Hepatocyte (in vitro differentiated cells): ENCODE results near the gene C8A. TPM values are rescaled to one million over a fixed set of nuclear protein-coding genes. Genes with fewer than 3 reads are reported as not detected.
A peak's percentile ranks its signal among the peaks of the same experiment; 100 is the strongest.

Source experiments
- DNase-seq: peaks from one replicate; pipeline ENCODE4 v3.0.0-alpha.2; 2016; ENCODE audit warnings: low spot score
- H2AFZ ChIP-seq: fragments of 200-600 bp; sonication (generic); 2 replicates; pipeline ENCODE4 v1.6.0; 2016; ENCODE audit warnings: antibody characterized with exemption, mild to moderate bottlenecking
- H3K27ac ChIP-seq: fragments of 200-600 bp; sonication (generic); 2 replicates; pipeline ENCODE4 v1.5.1; 2016; ENCODE audit warnings: mild to moderate bottlenecking
- H3K27me3 ChIP-seq: fragments of 200-600 bp; sonication (generic); 2 replicates; pipeline ENCODE4 v1.6.1; 2016
- H3K36me3 ChIP-seq: fragments of 200-600 bp; sonication (generic); replicated peaks from 2 replicates; pipeline ENCODE4 v1.5.1; 2016; ENCODE audit warnings: low read depth; ENCODE audit not compliant: insufficient read depth
- H3K4me1 ChIP-seq: fragments of 200-600 bp; sonication (generic); 2 replicates; pipeline ENCODE4 v1.5.1; 2016; ENCODE audit warnings: mild to moderate bottlenecking, moderate library complexity; ENCODE audit not compliant: insufficient read depth
- H3K4me2 ChIP-seq: fragments of 200-600 bp; sonication (generic); 2 replicates; pipeline ENCODE4 v1.6.0; 2016
- H3K4me3 ChIP-seq: fragments of 200-600 bp; sonication (generic); 2 replicates; pipeline ENCODE4 v1.5.1; 2016; ENCODE audit warnings: mild to moderate bottlenecking
- H3K79me2 ChIP-seq: fragments of 200-600 bp; sonication (generic); 2 replicates; pipeline ENCODE4 v1.6.0; 2017; ENCODE audit warnings: mild to moderate bottlenecking
- H3K9me2 ChIP-seq: fragments of 200-600 bp; sonication (generic); replicated peaks from 2 replicates; pipeline ENCODE4 v1.6.0; 2017; ENCODE audit warnings: mild to moderate bottlenecking; ENCODE audit not compliant: insufficient read depth
- H3K9me3 ChIP-seq: fragments of 200-600 bp; sonication (generic); 2 replicates; pipeline ENCODE4 v1.5.1; 2016; ENCODE audit warnings: low read depth, mild to moderate bottlenecking
- H4K20me1 ChIP-seq: fragments of 200-600 bp; sonication (generic); 2 replicates; pipeline ENCODE4 v1.6.0; 2016; ENCODE audit warnings: mild to moderate bottlenecking; ENCODE audit not compliant: insufficient read depth, poor library complexity, severe bottlenecking
- EZH2 ChIP-seq: fragments of 200-600 bp; sonication (generic); IDR thresholded peaks from 2 replicates; pipeline ENCODE4 v1.6.1; 2016; ENCODE audit warnings: antibody characterized with exemption, mild to moderate bottlenecking, borderline replicate concordance
- EZH2phosphoT487 ChIP-seq: fragments of 200-600 bp; sonication (generic); IDR thresholded peaks from one replicate; pipeline ENCODE4 v1.6.1; 2018; ENCODE audit warnings: antibody characterized with exemption, mild to moderate bottlenecking, low read depth, moderate library complexity; ENCODE audit not compliant: unreplicated experiment, severe bottlenecking
- WGBS: methylation state at CpG from one replicate; pipeline ENCODE4 v1.1.6; 2016; ENCODE audit warnings: low lambda C conversion rate; ENCODE audit errors: missing lambda C conversion rate; 5-methylcytosine and 5-hydroxymethylcytosine counted together
- polyA plus RNA-seq: library from polyadenylated mRNA; unstranded; fragments of >200 nt; fragmentation: Nextera tagmentation; extraction: Ambion mirVana; gene quantifications from 2 replicates; pipeline ENCODE4 v1.2.1, GENCODE V29; 2016
- total RNA-seq: library from RNA; depleted of rRNA; stranded (reverse); fragments of >200 nt; gene quantifications from 2 replicates; pipeline ENCODE4 v1.2.3, GENCODE V29; 2014
- TF ChIP-seq, protein P1 (sequence below): fragments of 200-600 bp; sonication (generic); IDR thresholded peaks from 2 replicates; pipeline ENCODE4 v1.5.1; 2016; ENCODE audit warnings: antibody characterized with exemption, mild to moderate bottlenecking; ENCODE audit not compliant: poor library complexity

C8A gene
- total and polyA plus RNA-seq, 2 experiments from 2014 or later, result 6.1 to 8.2 TPM

DNA sequence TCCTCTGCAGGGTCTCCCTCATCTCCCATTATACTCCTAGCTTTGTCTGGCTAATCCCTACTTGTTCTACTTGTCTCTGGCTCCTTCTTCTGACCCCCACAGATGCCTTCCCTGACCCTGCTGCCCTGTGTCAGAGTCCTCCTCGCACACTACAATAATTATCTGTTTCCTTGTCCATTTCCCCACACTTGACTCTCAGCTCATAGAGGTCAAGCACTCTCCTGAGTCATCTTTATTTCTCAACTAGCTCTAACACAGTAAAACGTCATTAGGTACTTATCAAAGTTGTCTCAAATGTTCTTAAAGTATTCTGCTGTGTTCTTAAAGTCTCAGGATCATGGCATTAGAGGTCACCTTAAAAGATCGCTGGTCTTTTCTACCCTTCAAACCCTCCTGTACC is 47.1 kb downstream of the C8A start:
- no peaks in the 10 kb centered on the region for H4K20me1 ChIP-seq
- H3K4me3 ChIP-seq, result no peak overlapping the region
- peak overlapping the region; percentile 47 for H3K27ac ChIP-seq
- no peaks in the 10 kb centered on the region for H3K9me2 ChIP-seq
- H3K27me3 ChIP-seq, result no peaks in the 10 kb centered on the region
- 37% methylated on average over 3 of the region's 3 CpGs for WGBS
- H3K4me1 ChIP-seq, result peaks cover 6% of the 10 kb centered on the region
- DNase-seq, result peak; percentile 30
- H3K9me3 ChIP-seq, result no peaks in the 10 kb centered on the region
- no peak overlapping the region for H3K4me2 ChIP-seq
- TF ChIP-seq EZH2 (no peak), EZH2phosphoT487 (no peak)
- TF ChIP-seq, protein P1, sequence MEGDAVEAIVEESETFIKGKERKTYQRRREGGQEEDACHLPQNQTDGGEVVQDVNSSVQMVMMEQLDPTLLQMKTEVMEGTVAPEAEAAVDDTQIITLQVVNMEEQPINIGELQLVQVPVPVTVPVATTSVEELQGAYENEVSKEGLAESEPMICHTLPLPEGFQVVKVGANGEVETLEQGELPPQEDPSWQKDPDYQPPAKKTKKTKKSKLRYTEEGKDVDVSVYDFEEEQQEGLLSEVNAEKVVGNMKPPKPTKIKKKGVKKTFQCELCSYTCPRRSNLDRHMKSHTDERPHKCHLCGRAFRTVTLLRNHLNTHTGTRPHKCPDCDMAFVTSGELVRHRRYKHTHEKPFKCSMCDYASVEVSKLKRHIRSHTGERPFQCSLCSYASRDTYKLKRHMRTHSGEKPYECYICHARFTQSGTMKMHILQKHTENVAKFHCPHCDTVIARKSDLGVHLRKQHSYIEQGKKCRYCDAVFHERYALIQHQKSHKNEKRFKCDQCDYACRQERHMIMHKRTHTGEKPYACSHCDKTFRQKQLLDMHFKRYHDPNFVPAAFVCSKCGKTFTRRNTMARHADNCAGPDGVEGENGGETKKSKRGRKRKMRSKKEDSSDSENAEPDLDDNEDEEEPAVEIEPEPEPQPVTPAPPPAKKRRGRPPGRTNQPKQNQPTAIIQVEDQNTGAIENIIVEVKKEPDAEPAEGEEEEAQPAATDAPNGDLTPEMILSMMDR, result no peak
- H3K79me2 ChIP-seq, result no peaks in the 10 kb centered on the region
- H2AFZ ChIP-seq, result no peak overlapping the region
- H3K36me3 ChIP-seq, result no peaks in the 10 kb centered on the region

DNA sequence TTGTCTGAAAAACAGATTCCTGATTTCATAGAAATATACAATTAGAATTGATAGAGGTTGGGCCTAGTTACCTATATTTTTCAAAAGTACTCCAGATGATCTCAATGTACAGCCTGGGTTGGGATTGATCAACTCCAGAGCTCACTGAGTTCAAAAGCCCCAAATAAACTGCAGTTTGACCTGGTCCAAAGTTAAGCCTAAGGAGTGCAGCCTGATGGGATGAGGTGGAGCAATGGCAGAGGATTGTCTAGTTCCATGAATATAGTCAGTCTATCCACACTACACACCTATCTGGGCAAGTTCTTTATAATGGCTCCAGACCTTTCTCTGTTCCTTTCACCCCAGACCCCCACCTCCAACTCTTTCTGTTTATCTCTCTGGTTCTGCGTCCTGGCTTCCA is 49.2 kb downstream of the C8A start:
- WGBS, result 96% methylated on average over 1 of the region's 1 CpG
- H3K79me2 ChIP-seq, result no peaks in the 10 kb centered on the region
- no peak overlapping the region for H2AFZ ChIP-seq
- H3K4me1 ChIP-seq, result no peaks in the 10 kb centered on the region
- no peak overlapping the region for H3K27ac ChIP-seq
- no peaks in the 10 kb centered on the region for H3K36me3 ChIP-seq
- no peaks in the 10 kb centered on the region for H3K27me3 ChIP-seq
- no peak overlapping the region for H3K4me3 ChIP-seq
- no peak for DNase-seq
- no peaks in the 10 kb centered on the region for H3K9me2 ChIP-seq
- TF ChIP-seq EZH2phosphoT487 (no peak), EZH2 (no peak)
- H4K20me1 ChIP-seq, result no peaks in the 10 kb centered on the region
- H3K9me3 ChIP-seq, result no peaks in the 10 kb centered on the region
- H3K4me2 ChIP-seq, result no peak overlapping the region

GRCh38 chr1:56904663-56905397 is 50.2 kb downstream of the C8A start:
- Histone ChIP-seq H3K9me2 (no peaks in the 10 kb centered on the region), H3K4me1 (peaks cover 8% of the 10 kb centered on the region), H3K9me3 (no peaks in the 10 kb centered on the region), H2AFZ (no peak overlapping the region), H3K27me3 (no peaks in the 10 kb centered on the region), H3K4me2 (no peak overlapping the region), H4K20me1 (no peaks in the 10 kb centered on the region), H3K27ac (no peak overlapping the region), H3K36me3 (no peaks in the 10 kb centered on the region), H3K79me2 (no peaks in the 10 kb centered on the region), H3K4me3 (no peak overlapping the region)
- WGBS, result 48% methylated on average over 2 of the region's 2 CpGs
- DNase-seq, result no peak
- no peak for TF ChIP-seq EZH2
- TF ChIP-seq, protein P1, result no peak
- TF ChIP-seq EZH2phosphoT487, result no peak

DNA sequence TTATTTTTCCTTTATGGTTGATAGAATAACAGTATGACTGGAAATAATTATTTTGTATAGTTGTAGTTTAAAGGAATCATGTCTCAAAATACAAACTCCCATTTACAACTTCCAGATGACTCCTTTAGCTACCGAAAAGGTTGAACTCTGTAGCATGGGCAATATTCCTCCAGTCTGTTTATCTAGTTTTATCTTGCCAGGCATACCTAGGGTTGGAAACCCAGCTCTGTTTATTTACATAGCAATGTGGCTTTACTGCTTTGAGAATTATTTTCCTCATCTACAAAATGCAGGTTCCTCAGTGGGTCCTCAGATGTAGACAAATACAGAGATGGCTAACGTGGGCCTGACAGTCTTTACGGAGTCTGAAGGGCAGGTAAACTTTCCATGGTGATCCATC is 51.1 kb downstream of the C8A start:
- no peaks in the 10 kb centered on the region for H3K36me3 ChIP-seq
- no peak overlapping the region for H3K4me2 ChIP-seq
- peaks cover 16% of the 10 kb centered on the region for H3K4me1 ChIP-seq
- no peak overlapping the region for H2AFZ ChIP-seq
- WGBS, result 52% methylated on average over 3 of the region's 3 CpGs
- H4K20me1 ChIP-seq, result no peaks in the 10 kb centered on the region
- H3K9me3 ChIP-seq, result no peaks in the 10 kb centered on the region
- H3K27me3 ChIP-seq, result no peaks in the 10 kb centered on the region
- no peaks in the 10 kb centered on the region for H3K9me2 ChIP-seq
- no peak for DNase-seq
- TF ChIP-seq EZH2phosphoT487 (no peak), EZH2 (no peak)
- TF ChIP-seq, protein P1, result no peak
- H3K79me2 ChIP-seq, result no peaks in the 10 kb centered on the region
- H3K4me3 ChIP-seq, result no peak overlapping the region
- H3K27ac ChIP-seq, result no peak overlapping the region
